Stomach (tissue), 9 donors: ENCODE data around the gene TNPO2. TPM values are rescaled to one million over a fixed set of nuclear protein-coding genes. Genes with fewer than 3 reads are reported as not detected.

Experiments
- DNase-seq, 2 donors: peaks; one replicate each; pipeline versions ENCODE4 v3.0.0 to v3.0.0-alpha.2; 2013 to 2019
- H3K27ac ChIP-seq, 5 donors: fragments of 200-600 bp in 4 of 5; sonication (generic) in 4 of 5; one replicate each; pipeline ENCODE4 v1.5.1; 2013 to 2019; ENCODE audit warnings: mild to moderate bottlenecking in 1 of 5, moderate library complexity in 1 of 5
- H3K27me3 ChIP-seq, 3 donors: fragments of 200-600 bp; sonication (generic); one replicate each; pipeline ENCODE4 v1.5.1; 2017 to 2019; ENCODE audit warnings: mixed run types in 1 of 3
- H3K36me3 ChIP-seq, 4 donors: fragments of 200-600 bp; sonication (generic); 1 replicate in 3 of 4; 2 replicates in 1 of 4; pipeline ENCODE4 v1.5.1; 2016 to 2019
- H3K4me1 ChIP-seq, 4 donors: fragments of 200-600 bp; sonication (generic); one replicate each; pipeline ENCODE4 v1.5.1; 2016 to 2019
- H3K4me3 ChIP-seq, 4 donors: fragments of 200-600 bp; sonication (generic) in 3 of 4; one replicate each; pipeline ENCODE4 v1.5.1; 2016 to 2019; ENCODE audit warnings: mild to moderate bottlenecking in 1 of 4
- H3K9me3 ChIP-seq, 4 donors: fragments of 200-600 bp; sonication (generic); one replicate each; pipeline ENCODE4 v1.5.1; 2016 to 2019
- CTCF ChIP-seq, 7 experiments: fragments of 450-650 bp in 4 of 7; fragments of 200-600 bp in 3 of 7; sonication (generic) in 3 of 7; IDR thresholded peaks; one replicate each; pipeline ENCODE4 v1.5.1; 2016 to 2019; ENCODE audit warnings: antibody characterized with exemption in 7 of 7, control low read depth in 2 of 7, mild to moderate bottlenecking in 1 of 7
- EP300 ChIP-seq: sonication (generic); formaldehyde crosslinking; IDR thresholded peaks from one replicate; pipeline ENCODE4 v1.6.1; 2017; ENCODE audit warnings: antibody characterized with exemption
- POLR2A ChIP-seq, 4 donors: fragments of 450-650 bp; IDR thresholded peaks; one replicate each; pipeline ENCODE4 v1.6.1; 2016; ENCODE audit warnings: antibody characterized with exemption in 4 of 4, control low read depth in 2 of 4, mild to moderate bottlenecking in 1 of 4, moderate library complexity in 1 of 4
- POLR2AphosphoS5 ChIP-seq, 3 donors: sonication (generic); formaldehyde crosslinking; IDR thresholded peaks; one replicate each; pipeline ENCODE4 v1.6.1; 2016; ENCODE audit warnings: antibody characterized with exemption in 3 of 3
- WGBS, 5 donors: extraction: QIAGEN DNeasy Blood & Tissue Kit in 3 of 5; methylation state at CpG; one replicate each; pipeline versions ENCODE4 v1.1.5 to v1.1.7; 2013 to 2018; 5-methylcytosine and 5-hydroxymethylcytosine counted together
- intact Hi-C: fragments of 100-400 bp; cut with DNase I; formaldehyde crosslinking; loops from one replicate; pipeline ENCODE4 v1.15.1; 2023; ENCODE audit warnings: low total_unique reads
- polyA plus RNA-seq, 3 donors: library from polyadenylated mRNA; stranded (reverse); fragments of 200-250 nt; gene quantifications; one replicate each; pipeline ENCODE4 v1.2.3, GENCODE V29; 2013
- total RNA-seq, 5 donors: library from RNA; depleted of rRNA; stranded (reverse); fragments of >200 nt; gene quantifications; one replicate each; pipeline versions ENCODE4 v1.1.0 to v1.2.3, GENCODE V29; 2014 to 2016
- donor health status: healthy with polysubstance abuse.
- donor health status: Bipolar disorder and iron deficiency.
- donor health status: healthy.

The TNPO2 gene
- total and polyA plus RNA-seq, 8 donors: 13.7 to 143 (median 21.4) TPM

- Histone ChIP-seq H3K27ac (peak overlapping the region; percentile 92 to 98 (median 96)), H3K4me1 (peaks cover 33 to 61% (median 51%) of the 10 kb centered on the region in 4 donors), H3K27me3 (no peaks in the 10 kb centered on the region), H3K36me3 (peaks cover 29 to 39% (median 37%) of the 10 kb centered on the region in 4 donors), H3K9me3 (no peaks in the 10 kb centered on the region), H3K4me3 (peak overlapping the region; percentile 78 to 97 (median 88))
- TF ChIP-seq POLR2AphosphoS5 (IDR thresholded peaks at IDR 0.05): no peak
- no peak for TF ChIP-seq EP300
- TF ChIP-seq POLR2A (IDR thresholded peaks at IDR 0.05): no peak
- no peak for TF ChIP-seq CTCF (IDR thresholded peaks at IDR 0.05)
- intact Hi-C loops: loop anchor here (10.0 kb wide), 1 partner anchor 106 kb away; no protein-coding TSS in a partner anchor
- no peak for DNase-seq
- WGBS, 5 donors: 33 to 47% (median 34%) methylated on average over 19 to 26 of the region's 26 CpGs
These were observed 53.4 kb downstream of the TNPO2 start for GRCh38 chr19:12670159-12670928.

- 0 to 1% (median 1%) methylated on average over 33 to 64 of the region's 64 CpGs for WGBS, 5 donors
- peak; percentile 85 to 94 for DNase-seq
- TF ChIP-seq CTCF (IDR thresholded peaks at IDR 0.05): peak in 1 of 7 experiments; percentile 17
- TF ChIP-seq POLR2AphosphoS5 (IDR thresholded peaks at IDR 0.05): peak; percentile 39 to 88 (median 64)
- no peak for TF ChIP-seq EP300
- Histone ChIP-seq H3K27ac (peak overlapping the region; percentile 92 to 98 (median 96)), H3K27me3 (no peaks in the 10 kb centered on the region), H3K9me3 (no peaks in the 10 kb centered on the region), H3K36me3 (peaks cover 20 to 39% (median 36%) of the 10 kb centered on the region in 4 donors), H3K4me1 (peaks cover 33 to 69% (median 59%) of the 10 kb centered on the region in 4 donors), H3K4me3 (peak overlapping the region; percentile 78 to 97 (median 88))
- intact Hi-C loops: loop anchor here (10.0 kb wide), 1 partner anchor 105 kb away; no protein-coding TSS in a partner anchor
These were observed 54.2 kb downstream of the TNPO2 start for GRCh38 chr19:12669270-12670158.

GRCh38 chr19:12668932-12669269 lies 54.8 kb downstream of the TNPO2 start:
- Histone ChIP-seq H3K27me3 (no peaks in the 10 kb centered on the region), H3K4me3 (peak overlapping the region; percentile 78 to 97 (median 88)), H3K36me3 (peaks cover 14 to 39% (median 36%) of the 10 kb centered on the region in 4 donors), H3K9me3 (no peaks in the 10 kb centered on the region), H3K4me1 (peaks cover 33 to 73% (median 60%) of the 10 kb centered on the region in 4 donors), H3K27ac (peak overlapping the region; percentile 92 to 98 (median 96))
- intact Hi-C loops: no loop called here
- peak; percentile 35 to 78 for DNase-seq
- TF ChIP-seq CTCF (IDR thresholded peaks at IDR 0.05): no peak
- TF ChIP-seq EP300: no peak
- no peak for TF ChIP-seq POLR2A (IDR thresholded peaks at IDR 0.05)
- TF ChIP-seq POLR2AphosphoS5 (IDR thresholded peaks at IDR 0.05): no peak
- WGBS, 5 donors: 0 to 1% (median 1%) methylated on average over 24 of the region's 24 CpGs

GRCh38 chr19:12668346-12668745 lies 55.4 kb downstream of the TNPO2 start:
- Histone ChIP-seq H3K9me3 (no peaks in the 10 kb centered on the region), H3K27me3 (no peaks in the 10 kb centered on the region), H3K27ac (peak overlapping the region in 4 of 5 donors; percentile 94 to 98 (median 96)), H3K36me3 (peaks cover 14 to 39% (median 36%) of the 10 kb centered on the region in 4 donors), H3K4me3 (peak overlapping the region; percentile 78 to 97 (median 88)), H3K4me1 (peaks cover 33 to 73% (median 60%) of the 10 kb centered on the region in 4 donors)
- TF ChIP-seq EP300 (no peak), CTCF (IDR thresholded peaks at IDR 0.05) (no peak), POLR2AphosphoS5 (IDR thresholded peaks at IDR 0.05) (no peak), POLR2A (IDR thresholded peaks at IDR 0.05) (no peak)
- DNase-seq: no peak
- 58 to 69% (median 61%) methylated on average over 8 of the region's 8 CpGs for WGBS, 5 donors
- intact Hi-C loops: no loop called here
